ENCODE data around the gene IL13.

IL13 gene

GRCh38 chr5:132639706-132640130 is 18.3 kb upstream of the IL13 start:
- Histone ChIP-seq H3K4me3 (ENCODE audit: low read depth in 1 of 2, low read length in 2 of 2) (no peak overlapping the region), H3K27me3 (ENCODE audit: insufficient read depth, low read length, poor library complexity) (no peaks in the 10 kb centered on the region), H3K9ac (ENCODE audit: low read depth, low read length) (no peak overlapping the region), H3K4me2 (ENCODE audit: insufficient read depth, low read length) (no peak overlapping the region), H3K4me1 (ENCODE audit: insufficient read depth, low read length) (no peaks in the 10 kb centered on the region), H3K9me3 (ENCODE audit: insufficient read depth, low read length, severe bottlenecking) (no peaks in the 10 kb centered on the region), H3K79me2 (ENCODE audit: insufficient read depth, low read length) (no peaks in the 10 kb centered on the region), H3K36me3 (ENCODE audit: insufficient read depth, low read length) (peaks cover 82% of the 10 kb centered on the region), H3K27ac (ENCODE audit: low read length) (no peak overlapping the region), H2AFZ (ENCODE audit: low read depth, low read length) (no peak overlapping the region), H4K20me1 (ENCODE audit: insufficient read depth, low read length) (no peaks in the 10 kb centered on the region)
- no peak for TF ChIP-seq CTCF (IDR thresholded peaks at IDR 0.05; ENCODE audit: borderline replicate concordance, extremely low read depth, low read length, poor library complexity, severe bottlenecking)
- ATAC-seq (ENCODE audit: insufficient read depth, low read depth) (peak; percentile 65; the same call in 2 of the 3 replicates), DNase-seq (no peak)

- TF ChIP-seq CTCF (IDR thresholded peaks at IDR 0.05; ENCODE audit: borderline replicate concordance, extremely low read depth, low read length, poor library complexity, severe bottlenecking) (no peak), EZH2 (IDR thresholded peaks at IDR 0.05; ENCODE audit: borderline replicate concordance, low read depth, low read length, severe bottlenecking) (no peak)
- peaks cover 74% of the 10 kb centered on the region for H3K36me3 ChIP-seq (ENCODE audit: insufficient read depth, low read length)
- no peak for DNase-seq
- H3K27me3 ChIP-seq (ENCODE audit: insufficient read depth, low read length, poor library complexity), result no peaks in the 10 kb centered on the region
- no peaks in the 10 kb centered on the region for H3K79me2 ChIP-seq (ENCODE audit: insufficient read depth, low read length)
- no peaks in the 10 kb centered on the region for H4K20me1 ChIP-seq (ENCODE audit: insufficient read depth, low read length)
- ATAC-seq (ENCODE audit: insufficient read depth, low read depth), result no peak
- no peak overlapping the region for H3K27ac ChIP-seq (ENCODE audit: low read length)
- H3K4me1 ChIP-seq (ENCODE audit: insufficient read depth, low read length), result no peaks in the 10 kb centered on the region
- H3K9me3 ChIP-seq (ENCODE audit: insufficient read depth, low read length, severe bottlenecking), result no peaks in the 10 kb centered on the region
- no peak overlapping the region for H3K4me2 ChIP-seq (ENCODE audit: insufficient read depth, low read length)
- no peak overlapping the region for H3K9ac ChIP-seq (ENCODE audit: low read depth, low read length)
- H2AFZ ChIP-seq (ENCODE audit: low read depth, low read length), result no peak overlapping the region
- no peak overlapping the region for H3K4me3 ChIP-seq (ENCODE audit: low read depth in 1 of 2, low read length in 2 of 2)
Observed at GRCh38 chr5:132640613-132641012, 17.4 kb upstream of the IL13 start.

GRCh38 chr5:132641241-132641723 is 16.7 kb upstream of the IL13 start:
- no peak for TF ChIP-seq CTCF (IDR thresholded peaks at IDR 0.05; ENCODE audit: borderline replicate concordance, extremely low read depth, low read length, poor library complexity, severe bottlenecking)
- no peak for TF ChIP-seq EZH2 (IDR thresholded peaks at IDR 0.05; ENCODE audit: borderline replicate concordance, low read depth, low read length, severe bottlenecking)
- ATAC-seq (ENCODE audit: insufficient read depth, low read depth), result no peak

GRCh38 chr5:132641841-132642240 is 16.1 kb upstream of the IL13 start:
- H3K9ac ChIP-seq (ENCODE audit: low read depth, low read length), result no peak overlapping the region
- no peaks in the 10 kb centered on the region for H3K9me3 ChIP-seq (ENCODE audit: insufficient read depth, low read length, severe bottlenecking)
- no peak overlapping the region for H2AFZ ChIP-seq (ENCODE audit: low read depth, low read length)
- peaks cover 63% of the 10 kb centered on the region for H3K36me3 ChIP-seq (ENCODE audit: insufficient read depth, low read length)
- H4K20me1 ChIP-seq (ENCODE audit: insufficient read depth, low read length), result no peaks in the 10 kb centered on the region
- no peak overlapping the region for H3K4me3 ChIP-seq (ENCODE audit: low read depth in 1 of 2, low read length in 2 of 2)
- TF ChIP-seq CTCF (IDR thresholded peaks at IDR 0.05; ENCODE audit: borderline replicate concordance, extremely low read depth, low read length, poor library complexity, severe bottlenecking), result no peak
- TF ChIP-seq EZH2 (IDR thresholded peaks at IDR 0.05; ENCODE audit: borderline replicate concordance, low read depth, low read length, severe bottlenecking), result no peak
- H3K27ac ChIP-seq (ENCODE audit: low read length), result no peak overlapping the region
- ATAC-seq (ENCODE audit: insufficient read depth, low read depth) (no peak), DNase-seq (no peak)
- no peaks in the 10 kb centered on the region for H3K4me1 ChIP-seq (ENCODE audit: insufficient read depth, low read length)
- no peaks in the 10 kb centered on the region for H3K27me3 ChIP-seq (ENCODE audit: insufficient read depth, low read length, poor library complexity)
- H3K4me2 ChIP-seq (ENCODE audit: insufficient read depth, low read length), result no peak overlapping the region
- H3K79me2 ChIP-seq (ENCODE audit: insufficient read depth, low read length), result no peaks in the 10 kb centered on the region

More at GRCh38 chr5:132641241-132641723, 16.7 kb upstream of the IL13 start:
- Histone ChIP-seq H3K36me3 (ENCODE audit: insufficient read depth, low read length) (peaks cover 68% of the 10 kb centered on the region), H3K79me2 (ENCODE audit: insufficient read depth, low read length) (no peaks in the 10 kb centered on the region), H2AFZ (ENCODE audit: low read depth, low read length) (no peak overlapping the region), H3K9ac (ENCODE audit: low read depth, low read length) (no peak overlapping the region), H4K20me1 (ENCODE audit: insufficient read depth, low read length) (no peaks in the 10 kb centered on the region), H3K9me3 (ENCODE audit: insufficient read depth, low read length, severe bottlenecking) (no peaks in the 10 kb centered on the region), H3K4me3 (ENCODE audit: low read depth in 1 of 2, low read length in 2 of 2) (no peak overlapping the region), H3K4me1 (ENCODE audit: insufficient read depth, low read length) (no peaks in the 10 kb centered on the region), H3K27me3 (ENCODE audit: insufficient read depth, low read length, poor library complexity) (no peaks in the 10 kb centered on the region), H3K4me2 (ENCODE audit: insufficient read depth, low read length) (no peak overlapping the region), H3K27ac (ENCODE audit: low read length) (no peak overlapping the region)
- DNase-seq, result no peak
